SU-DHL-6 (cell line): ENCODE data around the gene STK32C.

ENCODE experiments used
- H2AFZ ChIP-seq: fragments of 200-600 bp; sonication (generic); 2 replicates; pipeline ENCODE4 v1.6.1; 2014; ENCODE audit warnings: low read depth, mild to moderate bottlenecking, moderate library complexity, mixed read lengths, antibody characterized with exemption, low read length; ENCODE audit not compliant: severe bottlenecking
- H3F3A ChIP-seq: fragments of 200-600 bp; shearing (Covaris generic); 2 replicates; pipeline ENCODE4 v1.6.0; 2016; ENCODE audit warnings: antibody characterized with exemption, mild to moderate bottlenecking; ENCODE audit not compliant: insufficient read depth
- H3K27ac ChIP-seq: fragments of 200-600 bp; sonication (generic); 2 replicates; pipeline ENCODE4 v1.5.1; 2016; ENCODE audit warnings: low read depth, mild to moderate bottlenecking, low read length, moderate library complexity, mixed read lengths
- H3K27me3 ChIP-seq: fragments of 200-600 bp; sonication (generic), shearing (Covaris generic); 2 replicates; pipeline ENCODE4 v1.6.0; 2014; ENCODE audit warnings: mild to moderate bottlenecking, low read length
- H3K36me3 ChIP-seq: fragments of 200-600 bp; sonication (generic); 2 replicates; pipeline ENCODE4 v1.6.1; 2014; ENCODE audit warnings: mild to moderate bottlenecking, low read length, mixed read lengths
- H3K4me2 ChIP-seq: fragments of 300-600, 200-600 bp; shearing (Covaris generic), sonication (generic); 2 replicates; pipeline ENCODE4 v1.6.0; 2014; ENCODE audit warnings: low read length, low read depth, mild to moderate bottlenecking; ENCODE audit not compliant: poor library complexity, severe bottlenecking
- H3K4me3 ChIP-seq: fragments of 200-600 bp; sonication (generic); 2 replicates; pipeline ENCODE4 v1.5.1; 2014; ENCODE audit warnings: antibody characterized with exemption, low read length, mild to moderate bottlenecking, mixed read lengths; ENCODE audit not compliant: insufficient read depth, poor library complexity, severe bottlenecking
- H3K79me2 ChIP-seq: fragments of 200-600 bp; sonication (generic); 2 replicates; pipeline ENCODE4 v1.6.1; 2014; ENCODE audit warnings: mild to moderate bottlenecking, low read length, moderate library complexity; ENCODE audit not compliant: insufficient read depth
- H3K9ac ChIP-seq: fragments of 200-600 bp; sonication (generic); 2 replicates; pipeline ENCODE4 v1.7.0; 2014; ENCODE audit warnings: mild to moderate bottlenecking, low read length
- H3K9me2 ChIP-seq: fragments of 200-600 bp; sonication (generic); replicated peaks from 2 replicates; pipeline ENCODE4 v1.6.1; 2014; ENCODE audit warnings: low read length; ENCODE audit not compliant: insufficient read depth
- H3K9me3 ChIP-seq: fragments of 200-600 bp; sonication (generic); 2 replicates; pipeline ENCODE4 v1.6.1; 2014; ENCODE audit warnings: low read length, mixed read lengths; ENCODE audit not compliant: insufficient read depth
- H4K20me1 ChIP-seq: fragments of 200-600 bp; sonication (generic); 2 replicates; pipeline ENCODE4 v1.6.1; 2014; ENCODE audit warnings: low read depth, mild to moderate bottlenecking, antibody characterized with exemption, low read length, moderate library complexity, mixed read lengths
- CTCF ChIP-seq: fragments of 200-600 bp; sonication (generic); IDR thresholded peaks from one replicate; pipeline ENCODE4 v1.5.1; 2017; ENCODE audit warnings: antibody characterized with exemption, mild to moderate bottlenecking, low read length, moderate library complexity; ENCODE audit not compliant: insufficient read depth, poor library complexity, severe bottlenecking
- EZH2phosphoT487 ChIP-seq: fragments of 200-600 bp; sonication (generic), shearing (Covaris generic); conservative IDR thresholded peaks from 2 replicates; pipeline ENCODE4 v1.6.1; 2018; ENCODE audit warnings: mild to moderate bottlenecking, antibody characterized with exemption, low read length, moderate library complexity, mixed read lengths

STK32C gene

GRCh38 chr10:132174237-132174636 lies 133.5 kb downstream of the STK32C start:
- Histone ChIP-seq H3K9me3 (no peaks in the 10 kb centered on the region), H3K4me3 (no peak overlapping the region), H2AFZ (no peak overlapping the region), H3K36me3 (no peaks in the 10 kb centered on the region), H4K20me1 (no peaks in the 10 kb centered on the region), H3K27me3 (no peaks in the 10 kb centered on the region), H3K4me2 (no peak overlapping the region), H3K79me2 (no peaks in the 10 kb centered on the region), H3F3A (no peaks in the 10 kb centered on the region), H3K27ac (no peak overlapping the region), H3K9me2 (no peaks in the 10 kb centered on the region), H3K9ac (no peak overlapping the region)
- TF ChIP-seq CTCF (no peak), EZH2phosphoT487 (no peak)

GRCh38 chr10:132173185-132173584 lies 134.6 kb downstream of the STK32C start:
- TF ChIP-seq EZH2phosphoT487 (no peak), CTCF (no peak)

GRCh38 chr10:132172091-132173066 lies 135.4 kb downstream of the STK32C start:
- H3K4me2 ChIP-seq, result no peak overlapping the region
- H3K36me3 ChIP-seq, result no peaks in the 10 kb centered on the region
- no peak overlapping the region for H3K27ac ChIP-seq
- H3K9me3 ChIP-seq, result no peaks in the 10 kb centered on the region
- no peaks in the 10 kb centered on the region for H3K27me3 ChIP-seq
- no peak overlapping the region for H2AFZ ChIP-seq
- H3F3A ChIP-seq, result no peaks in the 10 kb centered on the region
- no peak overlapping the region for H3K4me3 ChIP-seq
- no peaks in the 10 kb centered on the region for H4K20me1 ChIP-seq
- TF ChIP-seq CTCF (no peak), EZH2phosphoT487 (no peak)
- H3K9ac ChIP-seq, result no peak overlapping the region
- no peaks in the 10 kb centered on the region for H3K9me2 ChIP-seq
- H3K79me2 ChIP-seq, result no peaks in the 10 kb centered on the region

More at GRCh38 chr10:132173185-132173584, 134.6 kb downstream of the STK32C start:
- Histone ChIP-seq H3K27ac (no peak overlapping the region), H3K9me3 (no peaks in the 10 kb centered on the region), H3K9ac (no peak overlapping the region), H3K36me3 (no peaks in the 10 kb centered on the region), H3K4me3 (no peak overlapping the region), H3K4me2 (no peak overlapping the region), H3F3A (no peaks in the 10 kb centered on the region), H4K20me1 (no peaks in the 10 kb centered on the region), H3K27me3 (no peaks in the 10 kb centered on the region), H2AFZ (no peak overlapping the region), H3K79me2 (no peaks in the 10 kb centered on the region), H3K9me2 (no peaks in the 10 kb centered on the region)
